ENCODE measurements around the gene ACACB. TPM values are rescaled to one million over a fixed set of nuclear protein-coding genes. Genes with fewer than 3 reads are reported as not detected.

ACACB gene
- total RNA-seq, 1 donor from 2014 or later = 0.84 TPM

Other genes with a start within 250 kb of the ACACB start
- not detected in 2 replicates for gene DAO, start 236.5 kb upstream of the ACACB start, total RNA-seq
- gene SVOP, start 95.5 kb upstream of the ACACB start, total RNA-seq = not detected in 2 replicates
- 9.4 TPM in 2 replicates for gene USP30, start 64.0 kb upstream of the ACACB start, total RNA-seq
- gene ALKBH2, start 23.1 kb upstream of the ACACB start, total RNA-seq = 30.2 and 36.8 TPM in 2 replicates
- 38.2 and 49.3 TPM in 2 replicates for gene UNG, start 19.0 kb upstream of the ACACB start, total RNA-seq
- gene FOXN4, start 192.7 kb downstream of the ACACB start, total RNA-seq = not detected in 2 replicates
- gene MYO1H, start 231.3 kb downstream of the ACACB start, total RNA-seq = not detected in 2 replicates